Activated naive CD4-positive, alpha-beta T cell (primary cell): ENCODE measurements around the gene KAZN.

ENCODE experiments used
- DNase-seq, 4 experiments: peaks; one replicate each; lab custom pipeline; 2025; lab: John Stamatoyannopoulos, UW

The KAZN gene

DNA sequence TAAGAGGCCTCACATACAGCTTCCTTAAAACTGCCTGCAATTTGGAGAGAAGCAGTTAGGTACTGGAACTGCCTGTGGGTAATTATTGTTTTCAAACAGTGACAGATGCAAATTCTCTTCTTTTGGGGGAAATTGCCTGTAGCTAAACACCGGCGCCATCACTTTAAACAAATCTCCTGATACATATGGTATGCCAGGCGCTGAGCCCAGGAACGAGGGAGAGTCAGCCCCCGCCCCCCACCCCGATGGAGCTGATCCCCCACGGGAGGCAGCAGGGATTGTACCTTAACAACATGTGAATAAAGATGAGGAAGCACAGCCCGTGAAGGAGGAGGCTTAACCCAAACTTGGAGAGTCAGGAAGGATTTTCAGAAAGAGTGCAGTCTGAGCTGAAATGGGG is 562.1 kb downstream of the KAZN start:
- no peak for DNase-seq

DNA sequence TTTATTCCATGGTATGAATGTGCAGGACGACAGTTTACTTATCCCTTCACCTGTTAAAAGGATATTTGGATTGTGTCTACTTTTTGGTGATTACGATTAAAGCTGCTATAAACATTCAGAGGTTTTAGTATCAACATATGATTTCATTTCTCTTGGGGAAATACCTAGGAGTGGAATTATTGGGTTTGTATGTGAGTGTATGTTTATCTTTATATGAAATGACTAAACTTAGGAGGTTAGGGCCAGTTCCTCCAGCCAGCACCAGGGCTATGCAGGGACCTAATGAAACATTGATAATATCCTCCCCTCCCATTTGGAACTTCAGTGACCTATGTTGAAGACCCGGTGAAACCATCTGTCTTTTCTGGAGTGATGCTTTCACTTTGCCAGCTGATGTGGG is 568.9 kb downstream of the KAZN start:
- DNase-seq = no peak
